Stimulated activated CD8-positive, alpha-beta memory T cell treated with anti-CD3 and anti-CD28 coated beads, Interleukin-12 subunit alpha, Interleukin-12 subunit beta, amount 100 ng/mL, for 4 hours (primary cell): ENCODE results near the gene PPP2R2D.
"Not testable (repeated sequence)": the region's sequence is repeated elsewhere in the genome, so short reads cannot be mapped to it uniquely, and the experiment has no call there.

Experiments
- DNase-seq: peaks from one replicate; pipeline ENCODE4 v3.0.0-alpha.2; 2020; ENCODE audit warnings: low read depth

The PPP2R2D gene

DNA sequence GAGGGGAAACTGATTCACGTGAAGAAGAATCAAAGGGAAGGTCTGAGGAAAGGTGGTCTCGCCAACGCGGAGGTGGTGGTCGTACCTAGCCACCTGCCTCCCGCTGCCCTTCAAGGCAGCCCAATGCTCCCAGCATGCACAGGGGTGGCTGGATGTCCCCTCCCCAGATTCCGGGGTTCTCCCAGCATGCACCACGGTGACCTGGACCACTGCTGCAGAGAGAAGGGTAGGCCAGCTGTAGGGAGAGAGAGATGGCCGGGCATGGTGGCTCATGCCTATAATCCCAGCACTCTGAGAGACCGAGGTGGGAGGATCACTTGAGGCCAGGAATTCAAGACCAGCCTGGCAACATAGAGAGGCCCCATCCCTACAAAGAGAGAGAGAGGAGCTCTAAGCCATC is 32.4 kb upstream of the PPP2R2D start:
- no peak for DNase-seq

DNA sequence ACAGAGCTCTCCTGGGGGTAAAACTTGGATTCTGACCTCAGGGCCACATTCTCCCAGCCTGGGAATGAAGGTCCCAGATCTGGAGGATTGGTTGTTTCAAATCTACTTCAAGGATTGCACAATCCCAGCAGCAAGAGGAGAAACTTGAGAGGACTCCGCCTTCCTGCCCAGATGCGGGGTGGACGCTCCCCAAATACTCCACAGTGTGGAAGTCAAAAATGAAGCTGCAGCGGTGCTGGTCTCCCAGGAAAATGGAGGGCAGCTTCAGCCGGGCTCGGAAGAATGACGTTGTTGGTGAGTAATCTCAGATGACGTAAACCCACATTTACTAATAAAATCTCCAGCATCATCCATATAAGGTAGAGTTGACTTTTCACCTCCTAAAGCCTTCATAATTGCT is 31.5 kb upstream of the PPP2R2D start:
- DNase-seq: no peak

DNA sequence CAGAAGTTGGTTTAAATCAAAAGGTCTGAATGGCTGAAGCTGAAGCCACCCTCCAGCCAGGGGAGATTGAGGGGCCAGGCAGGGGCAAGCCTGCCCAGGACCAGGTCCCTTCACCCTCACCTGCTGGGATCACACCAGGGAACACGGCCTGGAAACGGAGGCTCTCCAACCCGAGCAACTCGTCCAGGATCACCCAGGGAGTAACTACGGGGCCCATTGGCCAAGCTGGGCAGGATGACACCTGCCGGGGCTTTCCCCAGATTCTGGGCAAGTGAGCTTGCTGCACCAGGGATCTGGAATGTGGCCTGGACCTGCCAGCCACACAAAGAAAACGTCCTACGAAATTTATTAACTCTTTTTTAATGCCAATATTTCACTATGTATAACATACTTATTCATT is 30.4 kb upstream of the PPP2R2D start:
- DNase-seq: no peak

DNA sequence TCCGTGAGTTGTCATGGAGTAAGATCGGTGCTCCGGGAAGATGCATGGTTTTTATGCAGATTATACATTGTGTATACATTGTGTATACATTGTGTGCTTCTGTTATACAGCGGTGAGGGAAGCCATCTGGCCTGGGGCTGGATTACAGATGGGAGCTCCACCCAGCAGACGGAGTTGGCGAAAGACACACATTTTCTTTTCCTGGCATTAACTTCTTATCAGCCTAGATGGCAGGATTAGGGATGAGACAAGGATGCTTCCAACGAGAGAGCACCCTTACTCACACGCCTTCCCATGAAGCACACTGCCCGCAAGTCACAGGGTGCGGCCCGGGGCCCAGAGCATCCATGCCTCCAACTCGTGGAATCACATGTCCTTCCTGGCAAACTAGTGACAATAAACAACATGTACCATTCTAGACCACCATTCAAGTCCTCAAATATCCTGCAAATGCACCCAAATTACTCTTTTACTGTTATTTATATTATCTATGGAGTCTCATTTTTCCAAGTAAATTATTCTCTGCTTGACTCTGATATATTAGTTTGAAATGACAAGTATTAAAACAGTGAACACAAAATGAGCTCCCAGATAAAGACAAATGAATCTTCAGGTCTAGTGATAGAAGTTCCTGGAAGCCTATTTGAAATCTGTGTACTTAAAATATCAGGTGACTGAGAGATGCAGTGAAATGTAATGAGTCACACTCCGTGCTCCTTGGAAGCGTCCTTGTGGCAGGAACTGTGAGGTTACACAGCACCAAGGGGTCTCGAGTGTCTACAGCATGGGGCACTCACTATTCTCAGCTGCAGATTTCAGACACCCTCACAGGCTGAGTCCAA is 29.8 kb upstream of the PPP2R2D start:
- DNase-seq: no peak

DNA sequence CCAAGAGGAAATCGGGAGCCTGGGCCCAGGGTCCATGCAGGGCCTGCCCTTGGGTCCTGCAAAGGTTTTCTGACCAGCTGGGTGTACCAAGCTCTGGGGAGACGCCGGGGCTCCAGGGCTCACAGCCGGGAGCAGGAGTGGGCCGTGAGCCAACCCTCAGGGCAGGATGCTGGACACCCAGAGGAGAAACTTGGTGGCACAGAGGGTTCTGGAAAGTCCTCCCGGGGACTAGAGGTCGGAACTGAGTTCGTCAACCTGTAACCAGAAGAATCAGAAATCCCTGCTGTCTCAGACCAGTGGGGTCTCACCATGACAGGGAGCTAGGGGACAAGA is 29.2 kb upstream of the PPP2R2D start:
- no peak for DNase-seq

DNA sequence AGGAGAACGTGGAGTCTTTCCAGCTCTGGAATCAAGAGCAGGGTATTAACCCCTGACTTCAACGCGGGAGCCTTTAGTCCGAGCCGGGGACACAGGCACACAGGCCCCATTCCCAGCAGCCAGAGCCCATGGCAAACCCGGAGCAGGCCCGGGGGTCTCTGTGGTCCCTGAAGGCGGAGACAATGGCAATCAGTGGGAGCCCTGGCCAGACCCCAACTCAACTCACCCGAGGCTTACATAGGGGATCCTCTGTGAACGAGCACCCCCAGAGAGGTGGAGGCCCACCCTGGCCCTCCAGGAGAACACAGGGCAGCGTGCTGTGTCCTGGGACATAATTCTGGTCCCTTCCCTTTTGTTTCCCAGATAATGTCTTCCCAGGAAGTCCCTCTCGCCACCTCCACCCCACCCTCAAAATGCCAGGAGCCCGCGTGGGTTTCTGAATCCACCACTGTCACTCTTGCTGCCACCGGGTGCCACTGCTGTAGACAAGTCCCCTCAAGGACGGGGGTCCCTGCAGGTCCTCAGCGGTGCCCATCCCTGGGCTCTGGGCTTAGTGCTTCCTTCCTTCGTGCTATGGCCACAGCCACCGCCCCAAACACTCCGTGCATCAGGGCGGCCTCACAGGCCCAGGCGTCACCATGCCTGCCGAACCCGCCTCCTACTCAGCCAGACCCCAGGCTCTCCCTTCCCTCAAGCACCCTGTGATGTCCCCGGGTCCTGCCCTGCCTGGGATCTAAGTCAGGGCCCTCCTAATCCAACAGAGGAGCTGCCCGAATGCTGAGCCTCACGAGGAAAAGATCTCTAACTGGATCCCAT is 28.6 kb upstream of the PPP2R2D start:
- no peak for DNase-seq

DNA sequence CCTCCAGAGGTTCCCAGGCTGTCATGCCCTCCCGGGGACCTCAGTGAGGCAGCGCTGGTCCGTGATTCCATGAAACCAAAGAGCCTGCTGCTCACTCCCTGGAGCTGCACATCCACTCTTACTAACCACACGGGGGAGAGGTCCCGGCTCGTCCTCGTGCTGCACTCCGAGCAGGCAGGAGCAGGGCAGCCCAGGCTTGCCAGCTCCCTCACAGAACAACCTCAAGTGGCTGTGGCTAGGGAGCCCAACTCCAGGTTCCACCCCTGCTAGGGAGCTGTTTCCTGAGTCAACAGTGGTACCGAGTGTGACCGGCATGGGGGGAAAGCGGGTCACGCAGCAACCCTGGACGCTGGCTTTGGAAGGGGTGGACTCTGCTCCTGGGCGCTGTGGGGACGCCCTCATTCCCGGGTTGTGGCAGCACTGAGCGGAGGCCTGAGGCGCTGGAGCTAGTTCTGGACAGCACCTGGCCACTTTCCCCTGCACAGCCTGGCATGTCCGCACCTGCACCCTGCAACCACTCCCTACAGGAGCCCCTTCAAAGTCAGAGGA is 27.9 kb upstream of the PPP2R2D start:
- no peak for DNase-seq

DNA sequence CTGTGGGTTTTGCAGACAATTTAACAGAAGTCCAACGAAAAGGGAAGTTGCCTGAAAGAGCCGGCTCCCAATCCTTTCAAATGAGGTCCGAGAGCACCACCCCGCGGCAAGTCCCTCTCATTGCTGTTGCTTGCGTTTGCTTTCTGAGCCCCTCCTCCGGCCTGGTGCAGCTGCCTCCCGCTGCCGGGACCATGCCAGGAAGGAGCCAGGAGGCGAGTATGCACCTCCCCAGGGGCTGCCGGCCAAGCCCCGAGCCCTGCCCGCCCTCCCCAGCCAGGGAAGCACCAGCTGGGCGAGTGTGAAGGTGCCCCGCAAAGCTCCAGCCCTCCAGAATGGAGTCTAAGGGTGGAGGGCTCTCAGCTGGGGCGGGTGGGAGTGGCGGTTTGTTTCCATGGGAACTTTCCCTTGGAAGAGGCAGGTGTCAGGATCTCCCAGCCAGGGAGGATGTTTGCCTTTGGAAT is 25.8 kb upstream of the PPP2R2D start:
- DNase-seq: no peak

DNA sequence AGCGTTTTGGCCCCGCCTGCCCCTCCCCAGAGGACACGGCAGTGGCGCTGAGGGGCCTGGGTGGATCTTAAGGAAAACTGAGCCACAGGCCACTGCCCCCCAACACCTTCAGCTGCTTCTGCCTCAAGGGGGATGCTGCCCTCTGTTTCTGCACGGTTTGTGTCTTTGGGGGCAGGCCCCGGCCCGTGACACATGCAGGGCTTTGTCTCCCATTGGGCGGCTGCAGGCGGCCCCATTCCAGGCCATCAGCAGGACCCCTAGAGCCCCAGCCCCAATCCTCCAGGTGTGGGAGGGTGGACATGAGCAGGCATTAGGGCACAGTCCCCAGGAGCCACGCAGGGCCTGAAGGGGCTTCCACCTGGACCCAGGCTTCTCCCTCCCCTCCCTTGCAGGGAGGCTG is 25.3 kb upstream of the PPP2R2D start:
- DNase-seq: no peak

DNA sequence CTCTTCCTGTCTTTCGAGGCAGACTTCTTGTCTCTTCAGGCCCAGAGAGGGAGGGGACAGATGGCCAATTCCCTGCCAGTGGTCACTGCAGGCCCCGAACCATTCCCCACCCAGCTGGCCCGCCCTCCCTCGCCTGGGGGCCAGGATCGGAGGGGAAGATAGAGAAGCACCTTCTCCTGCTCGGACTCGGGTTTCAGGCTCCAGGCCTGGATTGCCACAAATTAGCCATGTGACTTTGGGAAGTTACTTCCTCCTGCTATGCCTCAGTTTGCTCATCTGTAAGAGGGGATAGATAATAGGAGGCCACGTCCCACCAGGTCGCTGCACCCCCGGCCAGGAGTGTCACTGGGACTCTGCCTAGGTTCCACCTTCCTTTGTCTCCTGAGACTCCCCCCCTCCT is 24.8 kb upstream of the PPP2R2D start:
- DNase-seq: no peak

DNA sequence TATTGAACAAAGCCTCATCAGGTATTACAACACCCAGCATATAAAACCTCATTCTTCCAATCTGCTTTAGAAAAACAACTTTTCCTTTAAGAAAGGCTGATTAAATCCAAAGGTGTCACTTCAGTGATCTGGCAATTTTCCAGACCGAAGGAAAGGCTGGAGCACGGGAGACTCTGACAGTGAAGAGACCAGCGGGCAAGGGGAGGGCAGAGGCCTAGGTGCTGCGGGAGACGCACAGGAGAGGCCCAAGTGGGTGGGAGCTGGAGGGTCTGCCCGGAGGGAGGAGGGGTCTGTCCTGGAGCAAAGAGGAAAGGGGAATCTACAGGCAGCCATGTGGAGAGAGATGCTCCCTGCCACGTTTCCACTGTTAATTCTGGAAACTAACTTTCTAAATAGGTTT is 24.3 kb upstream of the PPP2R2D start:
- DNase-seq: no peak

DNA sequence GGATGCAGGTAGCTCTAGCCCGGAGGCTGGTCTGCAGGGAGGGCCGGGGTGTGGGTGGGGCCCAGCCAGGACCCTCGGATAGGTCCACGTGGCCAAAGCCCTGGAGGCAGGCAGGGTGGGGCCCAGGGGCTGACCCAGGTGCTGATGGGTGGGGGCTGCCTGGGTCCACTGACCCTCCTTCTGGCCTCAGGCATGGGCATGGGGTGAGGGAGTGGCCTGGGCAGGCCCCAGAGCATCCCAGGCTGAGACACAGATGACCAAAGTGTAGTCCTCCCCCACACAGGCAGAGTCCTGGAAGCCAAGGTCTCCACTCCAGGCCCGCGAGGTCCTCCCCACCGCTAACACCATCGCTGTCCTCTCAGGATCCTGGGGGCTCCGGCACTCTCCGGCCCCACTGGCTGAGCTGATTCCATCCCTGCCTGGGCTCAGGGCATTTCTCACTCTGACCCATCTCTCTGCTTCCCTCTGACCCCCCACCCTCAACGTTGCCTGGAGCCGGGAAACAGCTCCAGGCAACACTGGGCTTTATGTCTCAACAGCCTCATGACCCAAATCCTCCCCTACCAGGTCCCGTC is 20.7 kb upstream of the PPP2R2D start:
- no peak for DNase-seq

DNA sequence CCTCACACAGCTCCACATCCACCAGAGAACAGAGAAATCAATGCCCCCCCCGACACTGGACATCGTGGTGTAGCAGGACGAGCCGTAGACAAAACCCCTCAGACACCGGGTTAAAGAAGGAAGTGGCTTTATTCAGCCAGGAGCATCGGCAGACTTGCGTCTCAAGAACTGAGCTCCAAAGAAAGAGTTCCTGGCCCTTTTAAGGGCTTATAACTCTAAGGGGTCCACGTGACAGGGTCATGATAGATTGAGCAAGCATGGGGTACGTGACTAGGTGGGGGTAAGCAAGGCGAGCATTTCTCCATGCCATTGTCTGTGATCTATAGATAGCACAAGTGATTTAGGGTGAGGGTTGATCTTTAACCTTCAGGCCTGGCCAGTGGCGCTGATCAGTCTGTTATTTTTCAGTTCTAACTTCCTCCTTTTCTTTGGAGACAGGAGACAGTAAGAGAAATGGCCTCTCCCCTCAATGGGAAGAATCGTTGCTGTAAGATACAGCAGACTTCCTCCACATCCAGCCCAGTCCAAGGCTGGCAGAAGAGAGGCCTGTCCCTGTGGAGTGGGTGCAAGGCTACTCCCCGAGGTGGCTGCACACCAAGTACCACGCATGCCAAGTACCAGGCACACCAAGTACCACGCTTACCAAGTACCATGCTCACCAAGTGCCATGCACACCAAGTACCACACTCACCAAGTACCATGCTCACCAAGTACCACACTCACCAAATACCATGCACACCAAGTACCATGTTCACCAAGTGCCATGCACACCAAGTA is 19.5 kb upstream of the PPP2R2D start:
- no peak for DNase-seq

DNA sequence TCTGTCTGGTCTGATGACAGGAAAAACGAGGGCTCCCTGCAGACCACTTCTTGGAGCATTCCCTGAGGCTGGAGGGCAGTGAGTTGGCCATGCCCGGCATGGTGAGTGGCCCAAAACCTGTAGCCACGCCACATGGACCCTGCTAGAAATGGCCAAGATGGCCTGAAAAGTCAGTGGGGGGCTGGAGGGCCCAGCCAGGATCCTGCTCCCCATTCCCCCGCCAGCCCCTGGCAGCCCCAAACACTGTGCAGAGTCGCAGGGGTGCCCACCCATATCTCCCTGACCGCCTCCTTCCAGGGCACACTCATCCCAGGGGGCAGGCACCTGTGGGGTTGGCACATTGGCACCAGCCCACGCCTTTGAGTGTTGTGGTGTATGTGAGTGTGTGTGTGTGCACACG is 18.7 kb upstream of the PPP2R2D start:
- no peak for DNase-seq

DNA sequence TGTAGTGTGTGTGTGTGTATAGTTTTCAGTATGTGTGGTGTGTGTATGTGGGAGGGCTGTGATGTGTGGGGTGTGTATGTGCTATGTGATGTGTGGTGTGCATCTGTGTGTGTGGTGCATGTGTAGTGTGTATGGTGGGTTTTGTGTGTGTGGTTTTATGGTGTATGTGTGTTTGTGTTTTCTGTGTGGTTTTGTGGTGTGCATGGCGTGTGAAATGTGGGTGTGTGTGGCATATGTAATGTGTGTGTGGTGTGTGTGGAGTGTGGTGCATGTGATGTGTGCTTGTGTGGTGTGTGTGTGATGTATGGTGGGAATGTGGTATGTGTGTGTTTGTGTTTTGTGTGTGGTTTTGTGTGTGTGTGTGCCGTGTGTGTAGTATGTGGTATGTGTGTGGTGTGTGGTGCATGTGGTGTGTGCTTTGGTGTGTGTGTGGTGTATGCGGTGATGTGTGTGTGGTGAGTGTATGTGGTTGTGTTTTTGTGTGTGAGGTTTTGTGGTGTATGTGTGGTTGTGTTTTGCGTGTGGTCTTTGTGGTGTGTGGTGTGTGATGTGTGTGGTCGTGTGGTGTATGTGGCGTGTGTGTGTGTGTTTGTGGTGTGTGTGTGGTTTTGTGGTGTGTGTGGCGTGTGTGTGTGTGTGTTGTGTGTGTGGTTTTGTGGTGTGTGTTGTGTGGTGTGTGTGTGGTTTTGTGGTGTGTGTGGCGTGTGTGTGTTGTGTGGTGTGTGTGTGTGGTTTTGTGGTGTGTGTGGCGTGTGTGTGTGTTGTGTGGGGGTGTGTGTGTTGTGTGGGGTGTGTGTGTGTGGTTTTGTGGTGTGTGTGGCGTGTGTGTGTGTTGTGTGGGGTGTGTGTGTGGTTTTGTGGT is 18.0 kb upstream of the PPP2R2D start:
- no peak for DNase-seq

DNA sequence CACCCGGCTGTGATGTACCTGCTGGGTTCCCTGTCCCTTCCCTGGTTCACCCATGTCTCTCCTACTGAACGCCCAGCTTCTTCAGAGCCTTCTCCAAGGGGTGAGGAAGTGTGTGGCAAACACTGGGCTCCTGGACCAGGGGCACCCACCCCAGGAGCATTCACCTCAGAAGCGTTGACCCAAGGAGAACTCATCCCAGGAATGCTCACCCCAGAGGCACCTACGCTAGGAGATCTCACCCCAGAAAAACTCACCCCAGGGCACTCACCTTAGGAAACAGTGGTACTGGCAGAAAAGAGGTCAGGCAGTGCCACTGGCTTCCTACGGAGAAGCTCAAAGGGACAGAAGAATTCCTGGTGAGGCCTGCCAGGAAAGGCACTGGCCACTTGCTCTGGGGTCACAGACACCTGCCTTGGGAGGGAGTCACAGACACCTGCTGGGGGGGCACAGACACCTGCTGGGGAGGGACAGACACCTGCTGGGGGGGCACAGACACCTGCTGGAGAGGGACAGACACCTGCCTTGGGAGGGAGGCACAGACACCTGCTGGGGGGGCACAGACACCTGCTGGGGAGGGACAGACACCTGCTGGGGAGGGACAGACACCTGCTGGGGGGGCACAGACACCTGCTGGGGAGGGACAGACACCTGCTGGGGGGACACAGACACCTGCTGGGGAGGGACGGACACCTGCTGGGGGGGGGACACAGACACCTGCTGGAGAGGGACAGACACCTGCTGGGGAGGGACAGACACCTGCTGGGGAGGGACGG is 17.0 kb upstream of the PPP2R2D start:
- DNase-seq: not testable (repeated sequence)

DNA sequence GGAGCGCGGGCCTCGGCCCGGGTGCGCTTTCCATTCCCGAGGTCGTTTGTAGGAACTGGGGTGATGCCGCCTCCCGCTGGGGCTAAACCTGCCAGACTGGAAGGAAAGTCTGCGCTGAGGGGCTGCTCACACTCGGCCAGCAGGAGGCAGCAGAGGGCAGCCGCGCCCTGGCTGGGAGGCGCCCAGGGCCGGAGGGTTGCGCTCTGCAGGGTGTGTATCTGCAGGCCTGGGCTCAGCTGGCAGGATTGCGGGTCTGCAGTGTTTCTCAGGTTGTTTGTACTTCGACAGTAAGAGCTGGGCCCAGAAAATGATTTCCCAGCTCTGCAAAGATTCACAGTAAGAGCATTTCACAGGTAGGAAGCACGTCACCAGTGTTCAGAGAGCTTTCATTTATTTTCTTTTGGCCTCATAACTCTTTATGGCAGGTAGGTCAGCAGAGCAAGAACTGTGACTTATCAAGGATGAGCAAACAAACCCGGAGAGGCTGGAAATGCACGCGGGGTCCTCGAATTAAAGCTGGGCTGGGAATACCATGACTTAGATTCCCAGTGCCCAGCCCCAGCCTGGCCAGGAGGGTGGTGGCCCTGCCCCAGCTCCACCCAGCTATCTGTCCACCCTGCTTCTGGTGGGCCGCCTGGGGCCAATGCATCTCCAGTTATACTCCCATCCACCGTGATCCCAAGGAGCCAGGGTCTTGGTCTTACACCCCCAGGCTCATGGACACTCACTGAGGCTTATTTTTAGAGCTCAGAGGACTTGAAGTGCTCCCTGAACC is 15.2 kb upstream of the PPP2R2D start:
- DNase-seq: peak; percentile 72

DNA sequence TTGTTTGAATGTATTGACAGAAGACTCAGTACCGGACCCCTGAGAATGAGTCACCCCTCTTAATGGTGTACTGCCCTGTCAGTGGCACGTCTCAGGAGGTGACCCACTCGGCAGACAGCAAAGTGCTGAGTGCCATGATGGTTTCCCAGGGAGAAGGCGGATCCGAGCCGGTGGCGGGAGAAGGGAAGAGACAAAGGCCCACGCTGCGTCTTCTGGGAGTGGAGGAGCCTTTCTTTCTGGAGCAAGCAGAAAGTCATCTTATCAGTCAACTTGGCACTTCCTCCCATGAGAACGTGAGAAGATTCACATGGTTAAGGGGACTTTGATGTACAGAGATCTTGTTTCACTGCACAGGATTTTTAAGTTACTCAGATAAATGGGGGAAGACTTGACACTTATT is 14.6 kb upstream of the PPP2R2D start:
- no peak for DNase-seq

DNA sequence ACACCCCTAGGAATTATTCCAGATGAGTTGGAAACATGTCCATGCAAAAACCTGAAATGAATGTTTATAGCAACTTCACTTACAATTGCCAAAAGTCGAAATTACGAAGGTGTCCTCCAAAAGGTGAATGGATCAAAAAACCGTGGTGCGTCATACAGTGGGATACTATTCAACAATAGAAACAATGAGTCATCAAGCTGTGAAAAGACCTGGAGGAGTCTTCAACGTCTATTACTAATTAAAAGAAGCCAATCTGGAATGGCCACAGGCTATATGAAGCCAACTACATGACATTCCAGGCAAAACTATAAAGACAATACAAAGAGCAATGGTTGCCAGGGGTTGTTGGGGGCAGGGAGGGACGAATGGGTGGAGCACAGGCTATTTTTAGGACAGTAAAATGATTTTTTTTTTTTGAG is 12.6 kb upstream of the PPP2R2D start:
- no peak for DNase-seq
